GM23338 (cell line): ENCODE data around the gene PFKP. TPM values are rescaled to one million over a fixed set of nuclear protein-coding genes. Genes with fewer than 3 reads are reported as not detected.

Source experiments
- ATAC-seq: fragments of 200-7000 bp; cut with Tn5 transposase; 3 replicates; pipeline ENCODE4 v1.9.1; 2020
- DNase-seq: peaks from one replicate; pipeline ENCODE4 v3.0.0-alpha.2; 2015; ENCODE audit warnings: low spot score
- H2AFZ ChIP-seq: fragments of 200-600 bp; sonication (generic); 2 replicates; pipeline ENCODE4 v1.8.0; 2016; ENCODE audit warnings: antibody characterized with exemption, mild to moderate bottlenecking, moderate library complexity
- H3F3A ChIP-seq: fragments of 200-600 bp; sonication (generic); replicated peaks from 2 replicates; pipeline ENCODE4 v1.8.0; 2017; ENCODE audit warnings: antibody characterized with exemption, mixed run types, low read depth
- H3K27ac ChIP-seq: fragments of 200-600 bp; sonication (generic); 2 replicates; pipeline ENCODE4 v1.6.1; 2016; ENCODE audit warnings: low read depth
- H3K27me3 ChIP-seq: fragments of 200-600 bp; sonication (generic); 2 replicates; pipeline ENCODE4 v1.8.0; 2016; ENCODE audit warnings: mild to moderate bottlenecking, mixed run types, moderate library complexity; ENCODE audit not compliant: insufficient read depth
- H3K36me3 ChIP-seq: fragments of 200-600 bp; sonication (generic); 2 replicates; pipeline ENCODE4 v1.8.0; 2016; ENCODE audit warnings: mild to moderate bottlenecking; ENCODE audit not compliant: insufficient read depth
- H3K4me1 ChIP-seq: fragments of 200-600 bp; sonication (generic); 2 replicates; pipeline ENCODE4 v1.8.0; 2016; ENCODE audit warnings: mild to moderate bottlenecking, moderate library complexity; ENCODE audit not compliant: insufficient read depth
- H3K4me2 ChIP-seq: fragments of 200-600 bp; sonication (generic); 2 replicates; pipeline ENCODE4 v1.7.1; 2017; ENCODE audit warnings: mixed run types
- H3K4me3 ChIP-seq: fragments of 200-600 bp; sonication (generic); 2 replicates; pipeline ENCODE4 v1.6.1; 2016; ENCODE audit warnings: mixed run types
- H3K79me2 ChIP-seq: fragments of 200-600 bp; sonication (generic); replicated peaks from 2 replicates; pipeline ENCODE4 v1.8.0; 2017; ENCODE audit warnings: mild to moderate bottlenecking; ENCODE audit not compliant: insufficient read depth
- H3K9me2 ChIP-seq: fragments of 200-600 bp; sonication (generic); 2 replicates; pipeline ENCODE4 v1.8.0; 2017; ENCODE audit not compliant: insufficient read depth
- H4K20me1 ChIP-seq: fragments of 200-600 bp; sonication (generic); replicated peaks from 2 replicates; pipeline ENCODE4 v1.8.0; 2017; ENCODE audit warnings: mild to moderate bottlenecking; ENCODE audit not compliant: insufficient read depth
- H3K27ac Mint-ChIP-seq: 2 replicates; pipeline ENCODE4 v1.8.0; 2020; ENCODE audit warnings: inconsistent platforms, mild to moderate bottlenecking, moderate library complexity, mixed read lengths
- H3K27me3 Mint-ChIP-seq: 3 replicates; pipeline ENCODE4 v1.8.0; 2022; ENCODE audit warnings: low read depth, mild to moderate bottlenecking, moderate library complexity, mixed read lengths, inconsistent platforms; ENCODE audit not compliant: insufficient read depth, poor library complexity
- H3K36me3 Mint-ChIP-seq: 3 replicates; pipeline ENCODE4 v1.8.0; 2021; ENCODE audit warnings: low read depth, mild to moderate bottlenecking, inconsistent platforms, moderate library complexity, mixed read lengths
- H3K4me1 Mint-ChIP-seq: 3 replicates; pipeline ENCODE4 v1.8.0; 2020; ENCODE audit warnings: mild to moderate bottlenecking, inconsistent platforms, mixed read lengths
- H3K4me3 Mint-ChIP-seq: 3 replicates; pipeline ENCODE4 v1.8.0; 2021; ENCODE audit warnings: moderate library complexity, mild to moderate bottlenecking, inconsistent platforms, mixed read lengths
- H3K9me3 Mint-ChIP-seq: 3 replicates; pipeline ENCODE4 v1.8.0; 2020; ENCODE audit warnings: moderate library complexity, mild to moderate bottlenecking, inconsistent platforms, mixed read lengths
- ZNF331 ChIP-seq: fragments of 250-450 bp; sonication (Bioruptor Pico); IDR thresholded peaks from 2 replicates; pipeline ENCODE4 v1.5.0; 2020; ENCODE audit warnings: low read depth, mild to moderate bottlenecking, moderate library complexity
- polyA plus RNA-seq: library from polyadenylated mRNA; unstranded; fragments of >200 nt; fragmentation: Nextera tagmentation; extraction: Ambion mirVana; gene quantifications from 2 replicates; pipeline ENCODE4 v1.2.1, GENCODE V29; 2016
- total RNA-seq: library from RNA; depleted of rRNA; stranded (reverse); fragments of >200 nt; shearing (Covaris generic); gene quantifications from 2 replicates; pipeline ENCODE4 v1.2.3, GENCODE V29; 2014
- TF ChIP-seq, protein P1 (sequence below): fragments of 250-450 bp; sonication (Bioruptor Pico); IDR thresholded peaks from 2 replicates; pipeline ENCODE4 v1.5.0; 2020; ENCODE audit warnings: mild to moderate bottlenecking, moderate library complexity
- TF ChIP-seq, protein P2 (sequence below): IDR thresholded peaks from 2 replicates; pipeline ENCODE4 v1.6.1; 2016; ENCODE audit warnings: antibody characterized with exemption

PFKP gene
- total and polyA plus RNA-seq, 2 experiments from 2014 or later = 56.3 to 120 TPM

DNA sequence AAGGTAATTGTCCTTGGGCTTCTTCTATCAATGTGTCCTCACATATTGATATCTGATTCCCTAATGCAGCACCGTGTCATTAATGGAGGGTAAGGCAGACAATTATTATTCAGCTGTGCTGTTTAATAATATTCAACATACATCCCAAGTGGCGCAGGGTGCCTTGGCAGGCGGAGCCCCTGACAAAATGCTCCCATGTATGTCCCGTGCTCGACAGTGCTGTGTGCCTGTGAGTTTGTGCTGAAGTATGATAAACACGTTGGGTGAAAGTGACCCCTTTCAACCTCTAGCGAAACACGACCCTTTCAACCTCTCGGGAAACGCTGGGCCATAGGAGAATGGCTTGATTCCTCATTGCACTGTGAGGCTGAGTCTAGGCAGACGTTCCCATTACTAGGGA lies 31.3 kb downstream of the PFKP start:
- no peak for DNase-seq
- Mint-ChIP-seq H3K36me3 (peaks cover 48% of the 10 kb centered on the region), H3K4me3 (no peak overlapping the region), H3K27ac (no peak overlapping the region), H3K4me1 (peaks cover 26% of the 10 kb centered on the region), H3K27me3 (peaks cover 7% of the 10 kb centered on the region), H3K9me3 (no peaks in the 10 kb centered on the region; the same call in 1 of the 3 replicates)
- ATAC-seq = no peak
- no peaks in the 10 kb centered on the region for H3F3A ChIP-seq
- H2AFZ ChIP-seq = no peak overlapping the region
- H3K27ac ChIP-seq = no peak overlapping the region
- peaks cover 62% of the 10 kb centered on the region for H3K79me2 ChIP-seq
- H3K9me2 ChIP-seq = no peaks in the 10 kb centered on the region
- H4K20me1 ChIP-seq = peaks cover 10% of the 10 kb centered on the region; the same call in 1 of the 2 replicates
- peaks cover 16% of the 10 kb centered on the region; the same call in 1 of the 2 replicates for H3K4me1 ChIP-seq
- TF ChIP-seq, protein P1, sequence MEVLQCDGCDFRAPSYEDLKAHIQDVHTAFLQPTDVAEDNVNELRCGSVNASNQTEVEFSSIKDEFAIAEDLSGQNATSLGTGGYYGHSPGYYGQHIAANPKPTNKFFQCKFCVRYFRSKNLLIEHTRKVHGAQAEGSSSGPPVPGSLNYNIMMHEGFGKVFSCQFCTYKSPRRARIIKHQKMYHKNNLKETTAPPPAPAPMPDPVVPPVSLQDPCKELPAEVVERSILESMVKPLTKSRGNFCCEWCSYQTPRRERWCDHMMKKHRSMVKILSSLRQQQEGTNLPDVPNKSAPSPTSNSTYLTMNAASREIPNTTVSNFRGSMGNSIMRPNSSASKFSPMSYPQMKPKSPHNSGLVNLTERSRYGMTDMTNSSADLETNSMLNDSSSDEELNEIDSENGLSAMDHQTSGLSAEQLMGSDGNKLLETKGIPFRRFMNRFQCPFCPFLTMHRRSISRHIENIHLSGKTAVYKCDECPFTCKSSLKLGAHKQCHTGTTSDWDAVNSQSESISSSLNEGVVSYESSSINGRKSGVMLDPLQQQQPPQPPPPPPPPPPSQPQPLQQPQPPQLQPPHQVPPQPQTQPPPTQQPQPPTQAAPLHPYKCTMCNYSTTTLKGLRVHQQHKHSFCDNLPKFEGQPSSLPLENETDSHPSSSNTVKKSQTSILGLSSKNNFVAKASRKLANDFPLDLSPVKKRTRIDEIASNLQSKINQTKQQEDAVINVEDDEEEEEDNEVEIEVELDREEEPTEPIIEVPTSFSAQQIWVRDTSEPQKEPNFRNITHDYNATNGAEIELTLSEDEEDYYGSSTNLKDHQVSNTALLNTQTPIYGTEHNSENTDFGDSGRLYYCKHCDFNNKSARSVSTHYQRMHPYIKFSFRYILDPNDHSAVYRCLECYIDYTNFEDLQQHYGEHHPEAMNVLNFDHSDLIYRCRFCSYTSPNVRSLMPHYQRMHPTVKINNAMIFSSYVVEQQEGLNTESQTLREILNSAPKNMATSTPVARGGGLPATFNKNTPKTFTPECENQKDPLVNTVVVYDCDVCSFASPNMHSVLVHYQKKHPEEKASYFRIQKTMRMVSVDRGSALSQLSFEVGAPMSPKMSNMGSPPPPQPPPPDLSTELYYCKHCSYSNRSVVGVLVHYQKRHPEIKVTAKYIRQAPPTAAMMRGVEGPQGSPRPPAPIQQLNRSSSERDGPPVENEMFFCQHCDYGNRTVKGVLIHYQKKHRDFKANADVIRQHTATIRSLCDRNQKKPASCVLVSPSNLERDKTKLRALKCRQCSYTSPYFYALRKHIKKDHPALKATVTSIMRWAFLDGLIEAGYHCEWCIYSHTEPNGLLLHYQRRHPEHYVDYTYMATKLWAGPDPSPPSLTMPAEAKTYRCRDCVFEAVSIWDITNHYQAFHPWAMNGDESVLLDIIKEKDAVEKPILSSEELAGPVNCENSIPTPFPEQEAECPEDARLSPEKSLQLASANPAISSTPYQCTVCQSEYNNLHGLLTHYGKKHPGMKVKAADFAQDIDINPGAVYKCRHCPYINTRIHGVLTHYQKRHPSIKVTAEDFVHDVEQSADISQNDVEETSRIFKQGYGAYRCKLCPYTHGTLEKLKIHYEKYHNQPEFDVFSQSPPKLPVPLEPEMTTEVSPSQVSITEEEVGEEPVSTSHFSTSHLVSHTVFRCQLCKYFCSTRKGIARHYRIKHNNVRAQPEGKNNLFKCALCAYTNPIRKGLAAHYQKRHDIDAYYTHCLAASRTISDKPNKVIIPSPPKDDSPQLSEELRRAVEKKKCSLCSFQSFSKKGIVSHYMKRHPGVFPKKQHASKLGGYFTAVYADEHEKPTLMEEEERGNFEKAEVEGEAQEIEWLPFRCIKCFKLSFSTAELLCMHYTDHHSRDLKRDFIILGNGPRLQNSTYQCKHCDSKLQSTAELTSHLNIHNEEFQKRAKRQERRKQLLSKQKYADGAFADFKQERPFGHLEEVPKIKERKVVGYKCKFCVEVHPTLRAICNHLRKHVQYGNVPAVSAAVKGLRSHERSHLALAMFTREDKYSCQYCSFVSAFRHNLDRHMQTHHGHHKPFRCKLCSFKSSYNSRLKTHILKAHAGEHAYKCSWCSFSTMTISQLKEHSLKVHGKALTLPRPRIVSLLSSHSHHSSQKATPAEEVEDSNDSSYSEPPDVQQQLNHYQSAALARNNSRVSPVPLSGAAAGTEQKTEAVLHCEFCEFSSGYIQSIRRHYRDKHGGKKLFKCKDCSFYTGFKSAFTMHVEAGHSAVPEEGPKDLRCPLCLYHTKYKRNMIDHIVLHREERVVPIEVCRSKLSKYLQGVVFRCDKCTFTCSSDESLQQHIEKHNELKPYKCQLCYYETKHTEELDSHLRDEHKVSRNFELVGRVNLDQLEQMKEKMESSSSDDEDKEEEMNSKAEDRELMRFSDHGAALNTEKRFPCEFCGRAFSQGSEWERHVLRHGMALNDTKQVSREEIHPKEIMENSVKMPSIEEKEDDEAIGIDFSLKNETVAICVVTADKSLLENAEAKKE (CRISPR knock-in tag) = no peak
- no peaks in the 10 kb centered on the region for H3K27me3 ChIP-seq
- 0 out of 2 replicates have a peak, but pooled peaks cover 9% of the 10 kb centered on the region for H3K36me3 ChIP-seq
- H3K4me2 ChIP-seq = no peak overlapping the region
- H3K4me3 ChIP-seq = no peak overlapping the region

DNA sequence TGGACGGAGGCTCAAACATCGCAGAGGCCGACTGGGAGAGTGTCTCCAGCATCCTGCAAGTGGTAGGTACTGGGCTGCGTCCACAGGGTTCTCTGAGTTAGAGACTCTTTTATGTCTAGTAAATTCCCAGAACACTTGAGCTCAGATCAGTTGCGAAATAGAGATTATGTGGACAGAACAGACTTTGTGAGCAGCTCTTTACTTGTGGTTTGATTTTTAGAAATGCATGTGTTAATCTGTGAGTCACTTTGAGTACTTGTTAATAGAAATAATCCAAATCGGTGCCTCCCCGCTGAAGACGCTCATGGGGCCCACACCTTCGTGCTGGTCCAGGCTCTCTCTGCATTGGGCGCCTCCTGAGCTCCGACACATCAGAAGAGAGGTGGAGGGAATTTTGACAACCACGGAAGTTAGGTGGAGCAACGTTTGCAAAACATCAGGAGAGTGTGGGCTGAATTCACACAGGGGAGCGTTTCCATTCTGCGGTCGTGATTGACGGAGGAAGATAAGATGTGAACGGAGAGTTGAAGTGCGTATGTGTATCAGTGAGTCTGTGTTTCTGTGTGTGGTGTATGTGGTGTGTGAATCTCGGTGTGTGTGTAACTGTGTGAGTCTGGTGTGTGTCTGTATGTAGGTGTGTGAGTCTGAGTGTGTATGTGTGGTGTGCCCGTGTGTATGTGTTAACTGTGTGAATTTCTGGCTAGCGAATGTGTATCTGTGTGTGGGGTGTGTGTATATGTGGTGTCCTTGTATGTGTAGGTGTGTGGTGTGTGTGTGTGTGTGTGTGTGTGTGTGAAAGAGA lies 32.1 kb downstream of the PFKP start:
- no peak overlapping the region for H3K4me3 Mint-ChIP-seq
- Histone ChIP-seq H2AFZ (no peak overlapping the region), H3K36me3 (0 out of 2 replicates have a peak, but pooled peaks cover 9% of the 10 kb centered on the region), H3K4me1 (peaks cover 12% of the 10 kb centered on the region; the same call in 1 of the 2 replicates), H4K20me1 (peaks cover 15% of the 10 kb centered on the region), H3K27me3 (no peaks in the 10 kb centered on the region), H3K4me2 (no peak overlapping the region), H3K27ac (no peak overlapping the region), H3F3A (no peaks in the 10 kb centered on the region), H3K9me2 (no peaks in the 10 kb centered on the region), H3K79me2 (peaks cover 54% of the 10 kb centered on the region), H3K4me3 (no peak overlapping the region)
- ATAC-seq (no peak), DNase-seq (no peak)
- peaks cover 21% of the 10 kb centered on the region for H3K4me1 Mint-ChIP-seq
- H3K27me3 Mint-ChIP-seq = peaks cover 7% of the 10 kb centered on the region
- peak overlapping the region; percentile 0 for H3K27ac Mint-ChIP-seq
- peaks cover 52% of the 10 kb centered on the region for H3K36me3 Mint-ChIP-seq
- no peaks in the 10 kb centered on the region; the same call in 1 of the 3 replicates for H3K9me3 Mint-ChIP-seq
- TF ChIP-seq, protein P2, sequence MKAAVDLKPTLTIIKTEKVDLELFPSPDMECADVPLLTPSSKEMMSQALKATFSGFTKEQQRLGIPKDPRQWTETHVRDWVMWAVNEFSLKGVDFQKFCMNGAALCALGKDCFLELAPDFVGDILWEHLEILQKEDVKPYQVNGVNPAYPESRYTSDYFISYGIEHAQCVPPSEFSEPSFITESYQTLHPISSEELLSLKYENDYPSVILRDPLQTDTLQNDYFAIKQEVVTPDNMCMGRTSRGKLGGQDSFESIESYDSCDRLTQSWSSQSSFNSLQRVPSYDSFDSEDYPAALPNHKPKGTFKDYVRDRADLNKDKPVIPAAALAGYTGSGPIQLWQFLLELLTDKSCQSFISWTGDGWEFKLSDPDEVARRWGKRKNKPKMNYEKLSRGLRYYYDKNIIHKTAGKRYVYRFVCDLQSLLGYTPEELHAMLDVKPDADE = no peak
- no peak for TF ChIP-seq ZNF331 (CRISPR knock-in tag)
